GM21619 (cell line): ENCODE data around the gene INSM1.

Experiments used
- ATAC-seq: cut with Tn5 transposase; IDR thresholded peaks from one replicate; pipeline ENCODE4 v1.9.1; 2021; ENCODE audit not compliant: unreplicated experiment

INSM1 gene

DNA sequence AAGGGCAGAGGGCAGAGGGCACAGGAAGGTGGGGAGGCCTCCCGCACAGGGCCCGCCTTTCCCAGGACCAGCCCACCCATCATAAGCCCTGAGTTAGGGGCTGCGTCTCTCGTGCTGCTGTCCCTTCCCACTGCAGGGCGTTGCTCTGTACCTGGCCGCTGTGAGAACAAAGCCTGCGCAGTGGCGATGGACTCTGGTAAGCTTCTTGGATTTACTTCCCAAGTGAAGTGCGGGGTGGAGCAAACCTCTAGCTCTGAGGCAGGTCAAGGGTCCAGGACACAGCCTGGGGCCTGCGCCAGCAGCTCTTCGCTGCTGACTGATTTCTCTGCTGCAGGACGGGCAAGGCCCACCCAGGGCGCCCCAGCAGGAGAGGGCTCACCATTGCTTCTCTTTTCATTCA is 23.9 kb downstream of the INSM1 start:
- ATAC-seq, result no peak

DNA sequence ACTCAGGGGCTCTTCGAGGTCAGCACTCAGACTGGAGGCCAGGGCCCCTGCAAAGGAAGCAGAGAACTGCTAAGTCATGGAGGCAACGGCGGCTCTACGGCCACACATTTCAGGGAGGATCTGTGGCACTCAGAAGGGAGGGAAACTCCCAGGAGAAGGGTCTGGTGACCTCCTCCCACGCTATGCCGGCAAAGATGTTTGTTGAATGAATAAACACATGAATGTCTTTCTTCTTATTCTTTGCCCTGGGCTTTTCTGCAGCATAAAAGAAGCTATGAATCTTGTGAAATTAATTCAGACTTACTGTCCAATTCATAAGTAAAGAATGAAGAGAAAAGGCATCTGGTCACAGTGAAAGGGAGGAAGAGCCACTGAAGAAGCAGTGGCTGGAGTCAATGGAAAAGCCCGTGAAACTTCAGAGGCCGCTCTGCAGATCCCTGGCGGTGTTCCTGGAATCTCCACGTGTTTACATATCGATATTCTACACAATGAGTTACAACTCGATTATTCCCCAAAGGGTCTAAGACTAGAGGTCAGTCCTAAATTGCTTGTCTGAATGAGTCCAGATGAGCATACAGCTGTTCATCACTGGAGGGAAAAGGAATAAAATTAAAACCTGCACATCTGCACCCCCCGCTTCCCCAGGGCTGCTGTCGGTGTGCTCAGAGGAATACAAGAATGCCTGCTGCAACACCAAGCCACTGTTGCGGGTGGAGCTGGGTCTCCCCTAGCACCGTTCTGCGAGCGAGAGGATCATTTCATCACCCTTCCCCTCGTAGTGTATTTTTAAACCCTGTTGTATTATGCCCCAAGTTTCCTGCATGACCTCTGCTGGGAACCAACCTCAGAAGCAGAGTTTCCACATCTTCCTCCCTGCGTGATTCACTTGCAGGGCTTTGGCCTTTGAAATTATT is 25.6 kb downstream of the INSM1 start:
- no peak for ATAC-seq

DNA sequence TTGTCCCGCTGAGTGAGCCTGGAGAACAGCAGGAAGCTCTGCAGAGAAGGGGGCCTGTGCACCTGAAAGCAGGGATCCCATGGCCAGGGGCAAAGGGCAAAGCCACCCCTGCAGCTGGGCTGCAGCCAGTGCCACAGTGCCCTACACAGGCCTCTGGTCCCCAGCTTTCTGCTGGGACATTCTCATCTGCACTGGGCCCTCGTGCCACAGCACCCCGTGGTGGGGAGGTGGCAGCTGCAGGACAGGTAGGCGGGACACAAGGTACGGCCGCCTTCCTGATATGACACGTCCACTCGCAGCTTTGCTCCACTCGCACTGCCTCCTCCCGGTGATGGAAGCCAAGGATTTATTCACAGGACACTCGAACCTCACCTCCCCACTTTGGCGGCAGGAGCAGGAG is 27.2 kb downstream of the INSM1 start:
- ATAC-seq, result no peak

DNA sequence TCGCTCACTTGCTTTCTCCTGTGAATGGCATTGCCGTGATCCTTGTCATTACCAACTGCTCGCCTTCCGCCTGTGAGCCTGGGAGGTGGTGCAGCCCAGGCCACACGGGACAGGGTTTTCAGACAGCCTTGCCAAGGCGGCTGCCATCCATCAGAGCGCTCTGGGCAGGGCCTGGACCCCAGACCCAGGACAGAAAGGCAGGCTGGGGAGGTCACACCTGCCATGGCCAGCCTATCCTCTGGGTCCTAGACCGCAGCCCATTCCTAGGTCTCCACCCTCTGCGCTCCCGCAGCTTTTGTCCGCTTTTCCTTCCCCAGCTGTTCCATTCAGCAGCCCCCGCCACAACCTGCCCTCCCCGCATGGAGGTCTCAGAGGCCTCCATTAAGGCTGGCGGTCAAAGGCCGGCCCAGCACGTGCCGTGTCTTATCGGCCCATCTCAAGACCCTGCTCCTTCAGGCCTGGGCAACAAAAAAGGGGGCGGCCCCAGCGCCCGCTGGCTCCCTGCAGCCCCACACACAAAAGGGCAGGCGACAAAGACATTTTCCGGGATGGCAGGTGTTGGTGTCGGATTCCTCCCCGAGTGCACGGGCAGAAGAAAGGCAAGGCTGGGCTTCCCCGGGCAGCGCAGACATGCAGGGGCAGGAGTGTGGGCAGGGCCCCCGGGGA is 28.1 kb downstream of the INSM1 start:
- ATAC-seq, result no peak

DNA sequence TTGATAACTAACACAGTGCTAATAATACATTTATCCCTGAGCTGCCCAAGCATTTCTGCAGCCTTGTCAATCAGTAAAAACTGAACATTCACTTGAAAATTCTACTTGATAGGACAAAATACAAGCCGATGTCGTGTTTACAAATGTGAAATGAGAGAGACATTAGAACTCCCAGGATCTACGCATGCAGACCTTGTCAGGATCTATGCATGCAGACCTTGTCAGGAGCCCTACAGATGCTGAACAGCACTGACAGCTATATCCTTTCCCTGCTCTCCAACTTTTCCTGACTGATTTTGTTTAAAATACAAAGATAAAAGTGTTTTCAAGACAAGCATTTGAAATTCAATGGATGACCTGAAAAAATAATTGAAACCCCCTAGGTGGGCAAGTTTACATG is 28.9 kb downstream of the INSM1 start:
- no peak for ATAC-seq

DNA sequence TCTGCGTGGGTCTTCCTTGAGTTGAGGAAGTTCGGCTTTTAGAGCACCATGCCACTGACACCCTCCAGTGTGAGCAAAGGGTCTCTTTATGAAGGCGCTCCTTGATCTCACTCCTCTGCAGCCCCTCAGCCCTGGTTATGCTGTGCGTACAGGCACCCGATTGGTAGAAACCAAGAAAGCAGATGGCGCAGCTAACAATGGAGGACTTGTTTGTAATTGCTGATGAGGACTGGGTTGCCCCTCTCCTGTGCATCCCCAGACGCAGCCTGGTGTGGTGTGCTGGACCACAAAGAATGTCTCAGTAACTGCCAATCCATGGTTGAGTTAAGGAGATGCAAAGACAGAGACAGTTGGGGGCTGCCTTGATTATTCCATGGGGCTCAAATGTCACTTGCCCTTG is 30.2 kb downstream of the INSM1 start:
- no peak for ATAC-seq

DNA sequence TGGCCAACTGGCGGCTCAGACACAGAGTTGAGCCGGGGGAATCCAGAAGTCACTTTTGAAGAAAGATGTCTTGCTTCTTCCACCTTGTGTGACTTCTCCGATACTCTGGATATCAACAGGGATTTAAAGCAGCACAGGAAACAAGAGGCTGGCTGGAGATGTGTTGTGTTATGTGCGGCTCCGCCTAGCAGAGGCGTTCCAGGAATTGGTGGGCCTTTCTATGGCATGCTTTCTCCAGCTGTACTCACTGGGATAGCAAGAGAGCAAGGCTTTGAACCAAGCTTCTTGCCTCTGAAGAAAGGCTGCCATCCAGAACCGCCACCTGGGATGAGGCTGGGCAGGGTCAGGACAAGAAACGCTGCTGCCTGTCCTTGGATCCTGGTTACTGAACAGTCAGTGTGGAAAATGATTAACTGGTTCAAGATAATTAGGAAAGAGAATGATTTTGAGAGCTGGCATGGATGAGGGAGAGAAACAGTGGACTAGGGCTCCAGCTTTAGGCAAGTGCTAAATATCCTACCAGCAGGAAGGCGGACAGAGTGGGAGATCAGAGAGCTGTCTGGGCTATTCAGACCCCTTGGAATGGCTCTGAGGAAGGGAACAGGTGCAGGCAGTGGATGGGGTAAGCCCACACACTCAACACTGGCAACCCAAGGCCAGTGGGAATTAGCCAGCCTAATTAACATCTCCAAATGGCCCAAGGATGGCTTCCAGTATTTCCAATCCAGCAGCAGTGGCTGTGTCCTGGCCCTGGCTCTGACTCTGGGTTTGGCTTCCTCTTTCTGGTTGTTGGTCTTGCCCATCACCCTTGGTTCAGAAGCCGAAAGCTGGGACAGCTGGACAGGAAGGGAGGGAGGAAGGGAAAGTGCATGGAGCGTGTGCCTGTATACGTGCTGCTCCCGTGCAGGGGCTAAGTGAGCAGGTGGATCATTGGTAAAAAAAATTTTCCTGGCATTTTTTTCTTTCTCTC is 31.9 kb downstream of the INSM1 start:
- ATAC-seq, result no peak

DNA sequence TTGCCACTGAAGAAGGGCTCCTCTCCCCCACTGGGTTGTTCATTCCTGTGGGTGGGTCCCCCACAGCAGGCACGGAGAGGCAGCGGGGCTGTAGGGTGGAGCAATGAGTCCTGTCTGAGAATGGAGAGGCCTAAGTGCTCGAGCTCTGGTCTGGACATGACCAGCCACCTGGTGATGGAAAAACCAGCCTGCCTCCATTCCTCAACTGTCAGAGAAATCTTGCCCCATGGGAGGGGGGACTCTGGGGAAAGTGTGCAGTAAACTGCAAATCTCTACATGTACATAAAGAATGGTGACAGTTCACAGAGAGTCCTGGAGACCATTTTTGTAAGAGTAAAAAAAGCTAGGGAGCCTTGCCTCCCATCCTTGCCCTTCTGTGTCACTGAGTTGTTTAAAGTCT is 34.1 kb downstream of the INSM1 start:
- ATAC-seq, result no peak

DNA sequence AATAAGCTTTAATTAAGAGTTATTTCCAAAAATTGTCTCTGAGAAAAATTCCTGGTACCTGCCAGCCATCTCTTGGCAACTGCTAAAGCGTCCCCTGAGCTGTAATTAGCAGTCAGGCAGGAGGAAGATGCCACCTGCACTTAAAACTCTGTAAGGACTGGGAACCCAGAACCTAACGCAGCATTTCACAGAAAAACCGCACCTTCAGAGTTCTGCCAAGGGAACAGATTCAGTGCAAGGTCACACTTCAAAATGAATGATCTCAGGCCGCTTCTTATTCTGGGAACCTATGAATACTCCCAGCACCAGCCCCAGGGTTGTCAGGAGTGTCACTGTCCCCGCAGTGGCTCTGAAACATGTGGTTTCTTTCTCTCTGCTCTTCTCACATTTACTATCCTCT is 36.7 kb downstream of the INSM1 start:
- no peak for ATAC-seq

DNA sequence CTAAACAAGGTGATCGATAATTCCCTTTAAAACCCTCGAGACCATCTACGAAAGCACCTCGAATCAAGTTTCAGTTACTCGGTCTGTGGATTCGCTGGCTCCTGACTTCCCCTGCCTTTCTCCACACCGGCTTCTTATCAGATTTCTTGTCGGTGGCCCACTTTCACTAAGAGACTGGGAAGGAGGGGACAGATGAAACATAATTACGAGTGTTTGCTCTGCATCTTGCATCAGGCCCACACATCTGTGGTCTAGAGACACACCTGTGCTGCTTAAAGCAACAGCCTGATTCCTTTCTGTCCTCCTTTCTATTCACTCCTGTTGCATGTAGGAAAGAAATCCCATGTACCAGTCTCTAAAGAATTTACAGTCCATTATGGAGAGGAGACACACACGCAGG is 37.7 kb downstream of the INSM1 start:
- ATAC-seq, result no peak

DNA sequence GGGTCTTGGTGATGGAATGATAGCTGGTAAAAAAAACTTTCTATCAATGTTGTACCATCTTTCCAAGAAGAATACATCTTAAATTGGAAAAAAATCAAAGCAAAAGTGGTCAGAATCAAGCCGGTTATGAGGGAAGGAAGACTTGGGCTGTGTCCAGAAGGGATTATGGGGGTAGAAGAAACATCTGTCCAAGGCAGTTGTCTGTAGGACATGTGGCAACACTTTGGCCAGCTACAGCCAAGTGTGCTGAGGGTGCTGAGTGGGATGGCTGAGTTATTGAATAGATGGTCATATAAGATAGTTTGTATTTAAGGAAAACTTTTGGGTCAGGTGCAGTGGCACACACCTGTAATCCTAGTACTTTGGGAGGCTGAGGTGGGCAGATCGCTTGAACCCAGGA is 38.4 kb downstream of the INSM1 start:
- no peak for ATAC-seq

DNA sequence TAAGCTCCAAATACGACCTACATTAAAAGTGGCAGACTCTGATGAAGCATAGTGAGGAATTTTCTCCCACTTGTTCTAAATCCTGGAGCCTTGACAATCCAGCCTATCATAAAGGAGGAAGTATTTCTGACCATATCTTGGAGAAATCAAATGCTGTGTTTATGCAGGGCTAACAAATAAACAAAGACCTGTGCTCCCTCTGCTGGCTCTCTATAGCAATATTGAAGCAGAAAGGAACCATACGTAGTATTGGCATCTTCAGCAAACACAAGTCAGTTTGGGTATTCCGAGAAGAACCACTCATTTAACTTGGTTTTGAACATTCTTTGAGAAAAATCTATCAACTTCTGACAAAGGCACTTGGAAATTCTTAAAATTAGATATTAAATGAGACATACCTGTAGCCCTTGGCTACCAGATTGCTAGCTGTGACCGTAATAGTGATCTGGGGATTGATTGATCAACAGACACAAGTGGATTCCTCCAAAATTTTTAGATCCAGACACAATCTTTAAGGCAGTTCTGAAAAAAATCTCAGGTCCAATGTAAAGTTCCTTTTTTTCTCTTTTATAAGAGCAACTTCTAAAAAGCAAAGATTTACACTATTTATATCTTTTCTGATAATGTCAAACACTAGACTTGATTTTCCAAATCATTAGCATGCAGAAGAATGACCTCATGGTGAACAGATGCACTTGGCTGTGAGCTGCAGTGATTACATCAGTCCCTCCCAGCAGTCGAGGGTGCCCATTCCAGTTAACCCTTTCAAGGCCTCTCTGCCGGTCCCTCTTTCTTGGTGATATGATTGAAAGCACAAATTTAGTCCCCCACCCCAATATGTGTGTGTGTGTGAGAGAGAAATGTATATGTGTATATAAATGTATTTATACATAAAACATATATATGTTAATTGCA is 40.2 kb downstream of the INSM1 start:
- no peak for ATAC-seq

DNA sequence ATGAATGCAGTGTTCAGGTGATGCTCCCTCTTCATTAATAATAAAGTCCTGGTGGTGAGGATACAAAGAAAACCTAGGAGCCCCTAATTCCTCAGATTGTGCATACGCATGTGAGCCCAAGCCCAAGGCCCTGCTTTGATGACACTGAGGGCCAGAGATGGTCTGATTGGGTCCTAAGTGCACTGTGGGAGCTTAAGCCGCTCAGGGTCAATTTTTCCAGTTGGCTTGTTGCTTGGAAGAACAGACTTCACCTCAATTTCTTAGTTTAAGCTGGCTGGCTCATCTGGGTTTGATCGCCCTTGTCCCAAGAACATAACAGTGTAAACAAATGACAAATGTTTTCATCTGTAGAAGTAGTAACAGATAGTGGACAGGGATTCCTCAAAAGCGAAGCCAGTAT is 41.4 kb downstream of the INSM1 start:
- no peak for ATAC-seq

DNA sequence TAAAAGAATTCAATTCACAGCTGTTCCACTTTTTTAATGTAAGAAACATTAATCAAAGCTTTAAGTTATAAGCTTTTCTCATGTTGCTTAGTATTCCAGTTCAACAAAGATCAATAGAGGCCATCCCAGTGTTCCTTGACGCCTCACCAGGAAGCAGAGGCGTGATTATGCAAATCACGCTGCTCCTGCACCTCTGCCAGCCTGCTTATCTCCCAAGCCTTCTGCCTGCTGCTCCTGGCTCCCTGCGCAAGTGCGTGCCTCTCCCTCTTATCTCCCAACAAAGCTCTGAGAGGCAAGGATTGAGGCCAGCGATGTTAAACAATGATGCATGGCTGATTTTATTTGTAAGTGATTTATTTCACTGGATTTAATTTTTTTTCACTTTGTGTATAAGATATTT is 42.8 kb downstream of the INSM1 start:
- ATAC-seq, result no peak

DNA sequence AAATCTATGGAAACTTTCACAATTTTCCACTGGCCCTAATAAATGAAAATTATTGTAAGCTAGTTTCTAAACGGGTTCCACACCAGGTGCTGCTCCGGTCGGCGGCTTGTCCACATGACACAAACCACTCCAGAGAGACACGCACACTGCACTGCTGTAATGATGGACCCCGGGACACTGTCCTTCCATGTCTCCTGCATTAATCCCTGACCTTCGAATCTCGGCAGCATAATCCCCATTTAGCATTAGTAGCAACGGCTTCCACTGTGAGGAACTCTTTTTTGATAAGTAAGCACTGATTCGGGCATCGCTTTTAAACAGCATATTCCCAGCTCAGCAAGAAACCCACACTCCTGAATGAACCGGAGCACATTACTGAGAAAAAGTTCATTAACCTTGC is 43.5 kb downstream of the INSM1 start:
- ATAC-seq, result no peak

DNA sequence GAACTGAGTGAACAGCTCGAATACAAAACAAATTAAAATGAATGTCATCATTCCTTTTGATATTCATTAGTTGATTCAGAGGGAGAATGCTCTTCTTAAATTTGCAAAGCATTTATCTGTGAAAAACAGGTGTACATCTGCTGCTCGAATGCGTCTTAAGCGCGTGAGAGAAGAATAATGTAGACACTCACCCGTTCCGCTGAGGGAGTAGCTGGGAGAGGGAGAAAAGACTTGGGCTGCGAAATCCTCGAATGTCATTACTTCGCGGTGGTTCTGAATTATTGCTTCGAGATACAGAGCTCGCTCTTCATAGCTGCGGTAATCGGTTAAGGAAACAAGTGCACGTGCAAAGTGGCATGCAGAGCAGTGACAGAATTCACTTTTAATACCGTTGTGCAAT is 43.9 kb downstream of the INSM1 start:
- ATAC-seq, result no peak

DNA sequence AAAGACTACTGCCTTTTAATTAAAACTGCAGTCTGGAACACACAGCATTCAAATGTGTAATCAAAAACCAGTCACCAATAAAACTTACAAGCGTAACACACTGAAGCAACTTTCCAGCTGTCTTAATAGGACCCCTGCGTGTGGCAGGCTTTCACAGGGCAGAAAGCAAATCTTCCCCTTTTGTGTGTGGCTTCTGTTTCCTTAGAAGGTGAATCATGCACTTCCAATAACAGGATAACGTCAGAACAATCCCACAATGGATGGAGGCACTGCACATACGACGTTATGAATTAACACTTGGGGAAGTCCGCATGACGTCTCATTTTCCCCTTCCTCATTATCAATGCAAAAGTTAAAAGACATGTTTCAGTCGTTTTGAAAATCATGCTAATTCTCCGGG is 44.8 kb downstream of the INSM1 start:
- ATAC-seq, result no peak

DNA sequence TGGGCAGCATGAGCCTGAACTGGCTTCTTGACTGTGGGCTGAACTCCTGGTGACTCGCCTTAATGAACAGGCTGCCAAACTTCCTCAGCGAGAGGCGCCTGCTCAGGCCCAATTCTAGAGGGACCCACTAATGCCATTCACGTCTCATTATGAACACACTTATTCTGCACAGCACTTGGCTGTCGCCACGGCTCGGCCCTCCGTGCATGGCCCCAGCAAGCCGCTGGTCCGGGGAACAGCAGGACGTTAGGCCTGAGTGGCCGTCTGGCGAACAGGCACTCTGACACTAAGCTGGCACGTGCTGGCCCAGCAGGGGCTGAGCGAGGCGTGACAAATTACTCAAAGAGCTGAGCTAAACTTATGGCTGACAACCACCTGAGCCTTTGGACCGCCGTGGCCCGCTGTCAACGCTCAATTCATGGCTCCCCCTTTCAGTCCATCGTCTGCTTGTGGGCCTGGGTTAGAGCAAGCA is 45.9 kb downstream of the INSM1 start:
- ATAC-seq, result no peak

DNA sequence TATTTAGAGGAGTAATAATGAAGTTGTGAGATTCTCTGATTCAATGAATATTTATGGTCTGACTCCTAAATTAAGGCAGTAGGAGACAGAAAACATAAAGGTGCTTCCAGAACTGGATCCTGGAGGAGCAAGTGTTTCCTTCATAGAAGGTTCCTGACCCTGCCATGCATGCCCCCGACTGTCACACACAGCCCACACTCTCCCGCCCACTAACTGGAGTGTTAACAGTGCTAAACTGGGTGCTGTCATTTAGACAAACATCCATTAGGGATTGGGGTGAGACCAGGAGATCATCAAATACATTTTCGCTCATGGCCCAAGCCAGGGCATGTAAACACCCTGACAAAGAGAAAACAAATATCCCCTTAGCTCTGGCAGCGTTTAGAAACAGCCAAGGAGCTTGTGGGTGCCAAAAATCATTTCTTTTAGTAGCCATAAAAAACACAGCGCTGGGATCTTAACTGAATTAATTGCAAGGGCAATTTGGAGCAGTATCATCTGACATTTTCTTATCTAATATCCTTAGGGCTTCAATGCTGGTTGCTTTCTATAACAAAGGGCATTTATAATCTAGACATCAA is 46.8 kb downstream of the INSM1 start:
- ATAC-seq, result no peak

DNA sequence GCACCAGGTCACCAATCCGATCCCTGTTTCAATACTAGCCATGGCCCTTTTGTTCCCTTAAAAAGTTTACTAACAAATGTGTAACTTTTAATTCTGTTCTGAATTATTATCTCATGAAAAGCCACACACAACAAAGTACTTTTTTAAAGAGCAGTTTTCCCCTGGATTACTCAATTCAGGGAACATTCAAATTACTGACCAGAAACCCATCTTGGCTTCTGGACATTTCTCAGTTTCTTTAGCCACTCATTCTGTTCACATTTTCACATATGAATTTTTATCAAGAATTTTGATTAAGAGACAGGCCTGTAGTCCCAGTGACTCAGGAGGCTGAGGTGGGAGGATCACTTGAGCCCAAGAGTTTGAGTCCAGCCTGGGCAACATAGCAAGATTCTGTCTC is 47.4 kb downstream of the INSM1 start:
- ATAC-seq, result no peak
